Esophagus muscularis mucosa (tissue), 4 donors: ENCODE data around the gene NAXD.

Source experiments
- CTCF ChIP-seq, 3 experiments: fragments of 200-600 bp in 2 of 3; fragments of 450-650 bp in 1 of 3; sonication (generic) in 2 of 3; IDR thresholded peaks; one replicate each; pipeline ENCODE4 v1.5.1; 2017 to 2019; ENCODE audit warnings: antibody characterized with exemption in 3 of 3, mild to moderate bottlenecking in 2 of 3, moderate library complexity in 1 of 3
- EP300 ChIP-seq: sonication (generic); formaldehyde crosslinking; IDR thresholded peaks from one replicate; pipeline ENCODE4 v1.6.1; 2017; ENCODE audit warnings: antibody characterized with exemption
- POLR2A ChIP-seq: fragments of 450-650 bp; IDR thresholded peaks from one replicate; pipeline ENCODE4 v1.6.1; 2017; ENCODE audit warnings: antibody characterized with exemption, moderate library complexity, mild to moderate bottlenecking, low read depth
- POLR2AphosphoS5 ChIP-seq, 2 donors: sonication (generic); formaldehyde crosslinking; IDR thresholded peaks; one replicate each; pipeline ENCODE4 v1.6.1; 2017; ENCODE audit warnings: antibody characterized with exemption in 2 of 2

GRCh38 chr13:110652231-110652730 is 36.9 kb downstream of the NAXD start:
- TF ChIP-seq CTCF (IDR thresholded peaks at IDR 0.05) (no peak), POLR2AphosphoS5 (IDR thresholded peaks at IDR 0.05) (no peak), POLR2A (no peak), EP300 (no peak)
